Endometrial microvascular endothelial cells (primary cell): ENCODE data around the gene TNS3. TPM values are rescaled to one million over a fixed set of nuclear protein-coding genes. Genes with fewer than 3 reads are reported as not detected.

Experiments
- in situ Hi-C: cut with HindIII; loops from 2 replicates; pipeline ENCODE4 v1.10.0; 2017; ENCODE audit warnings: low sequenced_read_pairs, low pct_unique_long_range_greater_than_20kb; ENCODE audit errors: inconsistent ontology term
- total RNA-seq: library from RNA; depleted of rRNA; stranded (reverse); fragments of >200 nt; gene quantifications from one replicate; pipeline ENCODE4 v1.2.3, GENCODE V29; 2015; ENCODE audit errors: inconsistent ontology term

The TNS3 gene
- total RNA-seq, 1 donor from 2014 or later, result 45.0 TPM

DNA sequence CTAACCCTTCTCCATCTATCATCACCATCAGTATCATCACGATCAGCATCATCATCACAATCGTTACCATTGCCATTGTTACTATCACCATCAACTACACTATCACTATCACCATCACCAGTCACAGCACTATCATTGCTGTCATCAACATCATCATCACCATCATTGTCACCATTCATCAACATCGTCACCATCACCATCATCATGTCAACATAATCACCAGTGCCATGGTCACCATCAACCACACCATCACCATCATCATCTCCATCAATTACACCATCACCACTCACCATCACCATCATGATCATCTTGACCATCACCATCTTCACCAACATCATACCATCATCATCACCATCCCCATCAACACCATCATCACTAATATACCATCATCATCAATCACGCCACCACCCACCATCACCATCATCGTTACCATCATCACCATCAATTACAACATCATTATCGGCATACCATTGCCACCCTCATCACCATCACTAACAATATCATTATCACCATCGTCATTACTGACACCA lies 66.5 kb downstream of the TNS3 start:
- in situ Hi-C loops, result no loop called here

- in situ Hi-C loops, result no loop called here
Measured at GRCh38 chr7:47514818-47515217, 67.1 kb downstream of the TNS3 start.

- in situ Hi-C loops, result no loop called here
Measured at GRCh38 chr7:47514367-47514766, 67.5 kb downstream of the TNS3 start.

- in situ Hi-C loops, result no loop called here
Measured at GRCh38 chr7:47513741-47514241, 68.1 kb downstream of the TNS3 start.

DNA sequence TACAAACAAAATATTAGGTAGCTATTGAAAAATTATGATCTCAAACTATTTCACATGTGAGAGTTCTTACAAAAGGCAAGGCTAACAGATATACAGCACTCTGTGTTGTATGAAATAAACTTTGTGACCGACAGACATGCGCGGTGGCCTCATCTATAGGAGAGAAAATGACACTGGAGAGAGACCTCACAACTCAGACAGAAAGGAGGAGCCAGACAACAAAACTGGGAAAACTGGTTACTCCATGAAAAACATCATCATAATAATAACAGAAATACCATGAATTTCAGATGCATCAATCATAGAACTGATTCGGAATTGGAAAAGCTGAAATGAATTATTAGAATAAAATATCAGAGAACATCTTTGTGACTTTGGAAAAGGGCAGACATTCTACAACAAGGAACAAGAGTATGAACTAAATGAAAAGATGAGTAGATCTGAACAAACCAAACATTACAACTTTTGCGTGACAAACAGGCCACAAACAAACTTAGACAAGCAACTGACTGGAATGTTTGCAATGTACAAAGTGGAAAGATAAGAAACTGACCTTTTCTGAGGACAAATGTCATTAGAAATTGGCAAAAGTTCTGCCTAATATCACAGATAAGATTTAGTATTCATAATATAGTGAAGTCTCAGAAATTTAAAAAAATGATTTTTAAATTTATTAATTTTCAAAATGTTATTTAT lies 69.3 kb downstream of the TNS3 start:
- in situ Hi-C loops, result no loop called here

DNA sequence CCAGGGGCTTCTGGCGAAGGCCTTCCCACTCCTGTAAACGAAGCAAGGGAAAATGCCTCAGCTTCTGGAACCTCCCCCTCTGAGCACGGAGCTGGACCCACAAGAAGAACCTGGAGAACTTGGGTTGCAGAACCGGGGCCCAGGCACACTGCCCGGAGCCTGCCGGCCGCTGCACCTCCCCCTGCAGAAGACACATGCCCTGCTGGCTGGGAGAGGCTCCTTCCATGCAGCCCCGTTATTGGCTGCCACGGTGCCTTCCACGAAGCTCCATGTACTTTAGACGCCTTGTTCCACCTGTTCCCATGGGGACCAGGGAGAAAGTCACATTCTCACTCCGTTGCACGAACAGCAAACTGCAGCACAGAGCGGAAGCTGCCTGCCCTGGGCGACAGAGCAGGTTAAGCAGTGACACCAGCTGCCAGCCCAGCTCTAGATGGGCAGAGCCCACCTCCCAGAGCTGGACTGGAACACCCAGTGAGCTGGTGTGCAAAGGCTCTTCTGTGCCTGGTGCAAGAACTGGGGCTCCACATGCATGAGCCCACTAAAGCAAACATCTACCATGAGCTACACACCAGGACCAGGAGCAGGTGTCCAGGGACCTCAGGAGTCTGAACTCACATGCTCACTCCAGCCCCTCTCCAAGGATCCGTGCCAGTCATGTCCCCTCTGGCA lies 70.1 kb downstream of the TNS3 start:
- in situ Hi-C loops, result no loop called here

GRCh38 chr7:47510786-47511185 lies 71.1 kb downstream of the TNS3 start:
- in situ Hi-C loops, result no loop called here

- in situ Hi-C loops, result no loop called here
Measured at GRCh38 chr7:47510192-47510591, 71.7 kb downstream of the TNS3 start.

DNA sequence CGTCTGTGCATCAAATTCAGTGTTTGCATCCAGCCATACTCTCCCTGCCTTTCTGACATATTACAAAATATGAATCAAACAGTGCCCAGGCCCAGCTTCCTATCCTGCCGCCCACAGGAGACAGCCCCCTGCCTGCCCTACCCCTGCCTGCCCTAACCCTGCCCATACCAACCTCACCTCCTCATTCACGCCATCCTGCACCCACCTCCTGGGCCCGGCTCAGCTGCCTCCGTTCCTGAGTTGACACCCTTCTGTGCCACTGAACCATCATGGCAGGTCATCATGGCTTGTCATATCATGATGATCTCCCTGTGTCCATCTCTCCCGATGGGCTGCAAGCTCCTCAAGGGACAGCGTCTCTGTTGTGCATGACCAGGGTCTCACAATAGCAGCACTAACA lies 72.3 kb downstream of the TNS3 start:
- in situ Hi-C loops, result no loop called here

- in situ Hi-C loops, result no loop called here
Measured at GRCh38 chr7:47508389-47509380, 73.2 kb downstream of the TNS3 start.

DNA sequence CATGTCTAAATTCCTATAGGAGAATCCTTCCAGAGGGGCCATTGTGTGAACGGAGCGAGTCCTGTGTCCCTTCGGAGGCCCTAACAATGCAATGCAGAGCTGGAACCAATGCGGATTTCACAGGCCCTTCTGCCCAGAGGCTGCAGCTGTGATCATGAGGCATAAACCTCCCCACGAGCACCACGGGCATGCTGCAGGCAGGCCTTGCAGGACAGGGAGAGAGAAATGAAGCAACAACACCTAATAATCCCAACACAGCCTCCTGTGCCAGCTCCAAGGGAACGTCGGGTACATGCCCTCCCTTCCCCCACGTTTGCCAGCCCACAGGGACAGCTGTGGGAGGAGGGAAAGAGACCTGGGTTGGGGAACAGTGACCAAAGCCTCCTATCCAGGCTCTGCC lies 74.4 kb downstream of the TNS3 start:
- in situ Hi-C loops, result no loop called here

GRCh38 chr7:47506382-47507339 lies 75.2 kb downstream of the TNS3 start:
- in situ Hi-C loops, result no loop called here

DNA sequence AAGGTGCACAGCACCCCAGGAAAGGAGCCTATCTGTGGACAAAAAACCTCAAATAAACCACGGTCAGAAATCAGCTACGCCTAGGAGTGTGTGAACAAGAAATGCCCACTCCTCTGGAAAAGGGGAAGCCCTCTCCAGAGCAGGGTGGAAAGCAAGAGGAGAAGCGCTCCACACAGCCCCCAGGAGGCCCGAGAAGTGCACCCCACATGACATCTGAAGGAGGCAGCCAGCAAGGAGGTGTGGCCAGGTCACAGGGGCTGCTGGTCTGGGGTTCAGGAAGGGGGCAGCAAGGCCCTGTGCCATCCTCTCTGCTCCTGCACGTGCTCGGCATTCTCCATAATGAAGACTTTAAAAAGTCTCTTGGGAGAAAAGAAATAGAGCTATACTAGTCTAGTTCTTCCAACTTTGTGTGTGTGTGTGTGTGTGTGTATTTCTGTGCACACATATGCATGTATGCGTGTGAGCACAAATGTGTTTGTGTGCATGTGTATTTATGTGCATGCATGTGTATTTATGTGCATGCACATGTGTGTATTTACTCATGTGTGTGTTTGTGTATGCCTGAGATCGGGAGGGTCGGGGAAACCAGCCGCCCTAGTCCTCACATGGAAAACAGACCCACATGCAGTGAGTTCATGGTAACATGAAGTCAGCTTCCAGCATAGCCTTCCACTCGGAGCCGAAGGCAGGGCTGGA lies 76.5 kb downstream of the TNS3 start:
- in situ Hi-C loops, result no loop called here

DNA sequence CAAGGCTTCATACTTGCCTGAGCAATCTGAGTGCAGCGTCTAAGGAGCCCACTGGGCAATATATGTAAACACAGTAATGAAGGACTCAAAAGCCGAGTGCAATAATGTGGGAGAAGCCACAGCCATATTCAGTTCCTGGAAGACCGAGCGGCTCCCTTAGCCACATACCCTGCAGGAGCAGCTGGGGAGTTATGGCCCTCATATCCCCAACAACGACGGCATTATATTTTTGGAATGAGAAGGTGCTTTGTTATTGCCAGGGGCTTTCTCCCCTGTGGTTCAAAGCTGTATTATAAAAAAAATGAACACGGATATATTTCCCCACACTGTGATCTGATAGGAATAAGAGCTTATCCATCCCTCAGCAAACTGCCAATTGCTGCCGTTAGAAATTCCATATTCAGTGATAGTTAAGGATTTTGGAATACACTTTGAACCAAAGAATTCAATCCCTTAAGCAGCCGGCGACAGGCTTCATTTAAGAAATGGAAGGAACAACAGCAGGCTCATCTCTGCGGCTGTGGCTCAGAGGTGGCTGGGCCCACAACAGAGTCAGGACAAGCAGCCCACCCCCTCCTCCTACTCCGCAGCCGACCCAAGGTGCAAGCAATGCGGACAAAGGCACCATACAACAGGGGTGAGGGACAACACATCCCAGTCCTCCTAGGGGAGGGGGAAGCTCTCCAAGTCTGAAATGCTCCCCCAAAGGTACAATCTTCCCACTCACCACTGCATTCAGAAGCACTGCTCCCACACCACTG lies 77.2 kb downstream of the TNS3 start:
- in situ Hi-C loops, result no loop called here

GRCh38 chr7:47503281-47503680 lies 78.6 kb downstream of the TNS3 start:
- in situ Hi-C loops, result no loop called here

DNA sequence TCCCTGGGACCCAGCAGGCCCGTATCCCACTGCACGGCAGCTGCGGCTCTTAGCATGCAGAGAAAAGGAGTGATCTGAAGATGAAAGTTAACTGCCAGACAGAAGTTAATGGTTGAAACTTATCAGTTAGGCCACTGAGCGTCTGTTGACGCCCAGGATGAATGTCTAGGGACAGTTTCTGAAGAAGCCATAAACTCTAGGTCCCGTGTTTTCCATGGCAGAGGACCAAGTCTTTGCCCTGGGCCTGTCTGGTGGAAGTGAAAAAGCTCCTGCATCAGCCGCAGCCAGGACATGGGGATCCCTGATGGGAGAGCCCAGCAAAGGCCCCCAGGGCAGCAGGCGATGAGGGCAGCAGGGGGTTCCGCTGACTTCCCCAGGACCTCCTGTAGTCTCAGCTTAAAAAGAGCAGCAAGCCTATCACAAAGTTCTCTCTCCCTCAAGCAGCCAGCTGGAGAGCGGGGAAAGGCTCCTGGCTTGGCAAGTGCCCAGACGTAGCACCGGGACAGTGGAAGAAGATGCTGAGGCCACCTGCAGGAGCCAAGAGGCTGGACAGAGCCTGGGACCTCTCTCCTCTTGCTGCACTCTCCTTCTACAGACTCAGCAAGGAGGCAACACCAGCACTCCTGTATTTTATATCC lies 79.6 kb downstream of the TNS3 start:
- in situ Hi-C loops, result no loop called here
